ENCODE data around the gene CCNY.

DNA sequence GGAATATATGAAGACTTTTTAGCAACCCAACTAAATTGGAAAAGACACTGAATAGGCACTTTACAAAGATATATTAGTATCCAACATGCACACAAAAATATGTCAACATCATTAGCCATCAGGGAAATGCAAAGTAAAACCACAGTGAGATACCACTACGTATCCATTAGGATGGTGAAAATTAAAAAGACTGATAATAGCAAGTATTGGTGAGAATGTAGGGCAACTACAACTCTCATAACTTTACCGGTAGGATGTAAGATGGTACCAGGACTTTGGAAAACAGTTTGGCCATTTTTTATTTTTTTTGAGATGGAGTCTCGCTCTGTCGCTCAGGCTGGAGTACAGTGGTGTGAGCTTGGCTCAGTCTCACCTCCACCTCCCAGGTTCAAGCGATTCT is 13.7 kb upstream of the CCNY start:
- TF ChIP-seq EZH2 (IDR thresholded peaks at IDR 0.05) (no peak), POLR2AphosphoS5 (IDR thresholded peaks at IDR 0.05; ENCODE audit: borderline replicate concordance, low read depth, low read length) (no peak)
